ENCODE measurements around the gene NDUFB6.
A peak's percentile ranks its signal among the peaks of the same experiment; 100 is the strongest.
"Not testable (repeated sequence)": the region's sequence is repeated elsewhere in the genome, so short reads cannot be mapped to it uniquely, and the experiment has no call there.

NDUFB6 gene

GRCh38 chr9:32570262-32570661 lies 2.7 kb downstream of the NDUFB6 start:
- no peak for DNase-seq

- no peak for DNase-seq
Measured at GRCh38 chr9:32566770-32567169, 6.2 kb downstream of the NDUFB6 start.

- no peak for DNase-seq
Measured at GRCh38 chr9:32565967-32566366, 7.0 kb downstream of the NDUFB6 start.

- no peak for DNase-seq
Measured at GRCh38 chr9:32558408-32558934, 14.5 kb downstream of the NDUFB6 start.

- no peak for DNase-seq
Measured at GRCh38 chr9:32554591-32554990, 18.4 kb downstream of the NDUFB6 start.

- no peak for DNase-seq
Measured at GRCh38 chr9:32554107-32554506, 18.9 kb downstream of the NDUFB6 start.

GRCh38 chr9:32552172-32552872 lies 20.6 kb downstream of the NDUFB6 start, which contains the start of the genes SMIM27 and TOPORS:
Gene SMIM27, plus strand, starts transcription at chr9:32552327. Its CDS starts 108 bp downstream, at chr9:32552435.
Gene TOPORS, minus strand, starts transcription at chr9:32552586. Its CDS starts 150 bp downstream, at chr9:32552436.
- peak; percentile 87 for DNase-seq

- DNase-seq: peak; percentile 20
Measured at GRCh38 chr9:32551276-32552051, 21.5 kb downstream of the NDUFB6 start.

- DNase-seq: peak; percentile 96
Measured at GRCh38 chr9:32550562-32551275, 22.2 kb downstream of the NDUFB6 start.

- DNase-seq: no peak
Measured at GRCh38 chr9:32550150-32550561, 22.8 kb downstream of the NDUFB6 start.

- DNase-seq: not testable (repeated sequence)
Measured at GRCh38 chr9:32548213-32548612, 24.7 kb downstream of the NDUFB6 start.

- DNase-seq: no peak
Measured at GRCh38 chr9:32545884-32546283, 27.1 kb downstream of the NDUFB6 start.

- DNase-seq: no peak
Measured at GRCh38 chr9:32543047-32543446, 29.9 kb downstream of the NDUFB6 start.

GRCh38 chr9:32533816-32534215 lies 39.1 kb downstream of the NDUFB6 start:
- DNase-seq: no peak

- DNase-seq: no peak
Measured at GRCh38 chr9:32533336-32533735, 39.6 kb downstream of the NDUFB6 start.

- no peak for DNase-seq
Measured at GRCh38 chr9:32526707-32527048, 46.3 kb downstream of the NDUFB6 start.

GRCh38 chr9:32526041-32526706 lies 46.8 kb downstream of the NDUFB6 start, which contains the start of gene RIGI:
Gene RIGI, minus strand, starts transcription at chr9:32526196. Its CDS starts 30 bp downstream, at chr9:32526166.
- peak; percentile 84 for DNase-seq

- DNase-seq: no peak
Measured at GRCh38 chr9:32525709-32526030, 47.3 kb downstream of the NDUFB6 start.

- DNase-seq: no peak
Measured at GRCh38 chr9:32524892-32525708, 47.9 kb downstream of the NDUFB6 start.

- DNase-seq: not testable (repeated sequence)
Measured at GRCh38 chr9:32524558-32524891, 48.4 kb downstream of the NDUFB6 start.

GRCh38 chr9:32523910-32524309 lies 49.0 kb downstream of the NDUFB6 start:
- no peak for DNase-seq

GRCh38 chr9:32518276-32518675 lies 54.7 kb downstream of the NDUFB6 start:
- no peak for DNase-seq

All from effector CD8-positive, alpha-beta T cell (primary cell).